ENCODE data around the gene CENPA. TPM values are rescaled to one million over a fixed set of nuclear protein-coding genes. Genes with fewer than 3 reads are reported as not detected.
A peak's percentile ranks its signal among the peaks of the same experiment; 100 is the strongest.
"Not testable (repeated sequence)": the region's sequence is repeated elsewhere in the genome, so short reads cannot be mapped to it uniquely, and the experiment has no call there.

The CENPA gene
- total RNA-seq, 4 donors from 2014 or later: 2.8 TPM; not detected in 3

- no peak for TF ChIP-seq CTCF (IDR thresholded peaks at IDR 0.05)
- no peak for TF ChIP-seq POLR2A (IDR thresholded peaks at IDR 0.05)
Observed at GRCh38 chr2:26756337-26756736, 29.5 kb upstream of the CENPA start.

GRCh38 chr2:26757873-26758789 is 27.7 kb upstream of the CENPA start:
- Histone ChIP-seq H3K4me3 (no peak overlapping the region), H3K27ac (peak overlapping the region; percentile 63 to 72), H3K27me3 (no peaks in the 10 kb centered on the region), H3K9me3 (no peaks in the 10 kb centered on the region), H3K36me3 (no peaks in the 10 kb centered on the region), H3K4me1 (peaks cover 5 to 6% of the 10 kb centered on the region in 2 donors)
- DNase-seq: peak; percentile 46 to 74
- intact Hi-C loops (cut with DNase I; ENCODE audit: low total_unique reads): no loop called here
- TF ChIP-seq POLR2A (IDR thresholded peaks at IDR 0.05) (no peak), CTCF (IDR thresholded peaks at IDR 0.05) (no peak)

More at GRCh38 chr2:26756337-26756736, 29.5 kb upstream of the CENPA start:
- intact Hi-C loops (cut with DNase I; ENCODE audit: low total_unique reads): no loop called here
- H3K27me3 ChIP-seq: no peaks in the 10 kb centered on the region
- no peak overlapping the region for H3K4me3 ChIP-seq
- H3K27ac ChIP-seq: no peak overlapping the region
- no peaks in the 10 kb centered on the region for H3K36me3 ChIP-seq
- no peaks in the 10 kb centered on the region for H3K9me3 ChIP-seq
- H3K4me1 ChIP-seq: peaks cover 5 to 6% of the 10 kb centered on the region in 2 donors
- DNase-seq: no peak

GRCh38 chr2:26758790-26759321 is 27.0 kb upstream of the CENPA start:
- DNase-seq: no peak
- intact Hi-C loops (cut with DNase I; ENCODE audit: low total_unique reads): no loop called here
- no peak overlapping the region for H3K4me3 ChIP-seq
- no peaks in the 10 kb centered on the region for H3K27me3 ChIP-seq
- H3K9me3 ChIP-seq: no peaks in the 10 kb centered on the region
- TF ChIP-seq CTCF (IDR thresholded peaks at IDR 0.05): no peak
- TF ChIP-seq POLR2A (IDR thresholded peaks at IDR 0.05): no peak
- H3K36me3 ChIP-seq: no peaks in the 10 kb centered on the region
- H3K27ac ChIP-seq: peak overlapping the region in 1 of 2 donors; percentile 72
- H3K4me1 ChIP-seq: peaks cover 5 to 6% of the 10 kb centered on the region in 2 donors

- peaks cover 5 to 6% of the 10 kb centered on the region in 2 donors for H3K4me1 ChIP-seq
- no peak overlapping the region for H3K4me3 ChIP-seq
- no peaks in the 10 kb centered on the region for H3K27me3 ChIP-seq
- H3K9me3 ChIP-seq: no peaks in the 10 kb centered on the region
- no peaks in the 10 kb centered on the region for H3K36me3 ChIP-seq
- intact Hi-C loops (cut with DNase I; ENCODE audit: low total_unique reads): no loop called here
- DNase-seq: no peak
- TF ChIP-seq CTCF (IDR thresholded peaks at IDR 0.05): no peak
- TF ChIP-seq POLR2A (IDR thresholded peaks at IDR 0.05): no peak
- no peak overlapping the region for H3K27ac ChIP-seq
Observed at GRCh38 chr2:26759845-26760244, 26.0 kb upstream of the CENPA start.

- H3K27me3 ChIP-seq; H3K27ac ChIP-seq; H3K36me3 ChIP-seq; DNase-seq; intact Hi-C loops (cut with DNase I; ENCODE audit: low total_unique reads); H3K4me3 ChIP-seq; H3K9me3 ChIP-seq: not testable (repeated sequence)
- peaks cover 5 to 17% of the 10 kb centered on the region in 2 donors for H3K4me1 ChIP-seq
Observed at GRCh38 chr2:26760991-26761390, 24.9 kb upstream of the CENPA start.
